Gastrocnemius medialis (tissue), 4 donors: ENCODE data around the gene FYTTD1. TPM values are rescaled to one million over a fixed set of nuclear protein-coding genes. Genes with fewer than 3 reads are reported as not detected.
A peak's percentile ranks its signal among the peaks of the same experiment; 100 is the strongest.

Experiments used
- ATAC-seq, 2 donors: fragments of 150-250 bp; one replicate each; pipeline ENCODE4 v1.9.1; 2016
- DNase-seq, 2 donors: peaks; one replicate each; pipeline ENCODE4 v3.0.0-alpha.2; 2019
- H3K27ac ChIP-seq, 4 donors: fragments of 200-600 bp; sonication (generic); 1 replicate in 1 of 4; 2 replicates in 3 of 4; pipeline ENCODE4 v1.5.1; 2016 to 2018; ENCODE audit warnings: mild to moderate bottlenecking in 2 of 4, moderate library complexity in 1 of 4
- H3K27me3 ChIP-seq, 3 donors: fragments of 200-600 bp; sonication (generic) in 2 of 3; 1 replicate in 1 of 3; 2 replicates in 2 of 3; pipeline versions ENCODE4 v1.5.1 to v1.6.0; 2016 to 2019; ENCODE audit warnings: mild to moderate bottlenecking in 1 of 3, moderate library complexity in 1 of 3
- H3K36me3 ChIP-seq, 2 donors: fragments of 200-600 bp; sonication (generic) in 1 of 2; one replicate each; pipeline ENCODE4 v1.5.1; 2017 to 2018
- H3K4me1 ChIP-seq, 2 donors: fragments of 200-600 bp; sonication (generic) in 1 of 2; one replicate each; pipeline ENCODE4 v1.5.1; 2016 to 2017; ENCODE audit warnings: mild to moderate bottlenecking in 2 of 2
- H3K4me3 ChIP-seq, 4 donors: fragments of 200-600 bp; sonication (generic) in 3 of 4; 1 replicate in 1 of 4; 2 replicates in 3 of 4; pipeline ENCODE4 v1.5.1; 2016 to 2019; ENCODE audit warnings: mild to moderate bottlenecking in 2 of 4
- H3K9me3 ChIP-seq, 3 donors: fragments of 200-600 bp; sonication (generic) in 2 of 3; 1 replicate in 1 of 3; 2 replicates in 2 of 3; pipeline ENCODE4 v1.5.1; 2016 to 2019
- CTCF ChIP-seq, 5 experiments: fragments of 450-650 bp in 3 of 5; fragments of 200-600 bp in 2 of 5; sonication (generic) in 2 of 5; IDR thresholded peaks in 4 of 5; conservative IDR thresholded peaks in 1 of 5; 1 replicate in 4 of 5; 2 replicates in 1 of 5; pipeline ENCODE4 v1.5.1; 2016 to 2019; ENCODE audit warnings: antibody characterized with exemption in 5 of 5, mild to moderate bottlenecking in 3 of 5, moderate library complexity in 3 of 5
- POLR2A ChIP-seq, 2 donors: fragments of 450-650 bp; IDR thresholded peaks; one replicate each; pipeline ENCODE4 v1.6.1; 2017; ENCODE audit warnings: antibody characterized with exemption in 2 of 2, mild to moderate bottlenecking in 2 of 2, moderate library complexity in 2 of 2
- in situ Hi-C, 4 donors: fragments of 200-750 bp; cut with MboI; loops; one replicate each; pipeline versions ENCODE4 v1.15.0 to v1.8.0; 2017; ENCODE audit warnings: low sequenced_read_pairs in 4 of 4
- intact Hi-C: fragments of 100-400 bp; cut with DNase I; formaldehyde crosslinking; loops from one replicate; pipeline ENCODE4 v1.15.1; 2023; ENCODE audit warnings: low total_unique reads
- total RNA-seq, 4 donors: library from RNA; depleted of rRNA; stranded (reverse); fragments of >200 nt; gene quantifications; one replicate each; pipeline versions ENCODE4 v1.1.0 to v1.2.3, GENCODE V29; 2016

The FYTTD1 gene
- total RNA-seq, 4 donors from 2014 or later: 77.7 to 184 (median 111) TPM

DNA sequence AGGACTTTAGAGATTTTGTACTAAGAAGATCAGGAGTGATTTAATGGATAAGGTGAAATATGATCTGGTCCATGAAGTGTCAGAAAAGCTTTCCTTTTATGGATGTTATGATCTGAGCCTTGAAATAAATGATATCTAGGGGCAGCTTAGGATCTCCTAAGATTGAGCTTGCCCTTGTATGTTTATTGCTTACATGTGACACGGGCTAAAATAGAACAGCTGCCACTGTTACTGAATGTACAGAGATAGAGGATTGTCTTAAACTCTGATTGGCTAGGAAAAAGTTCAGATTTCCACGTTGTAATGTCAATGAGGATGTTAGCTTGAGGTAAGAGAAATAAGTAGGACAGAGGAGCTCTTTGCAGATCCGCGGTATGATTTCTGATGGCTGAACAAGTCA, 8.8 kb downstream of the FYTTD1 start:
- DNase-seq (no peak), ATAC-seq (peak; percentile 65 to 78)
- Histone ChIP-seq H3K9me3 (no peaks in the 10 kb centered on the region), H3K27ac (peak overlapping the region; percentile 55 to 99 (median 68)), H3K4me3 (no peak overlapping the region), H3K27me3 (no peaks in the 10 kb centered on the region), H3K36me3 (peaks cover 0 to 47% of the 10 kb centered on the region in 2 donors), H3K4me1 (peaks cover 16 to 41% of the 10 kb centered on the region in 2 donors)
- in situ Hi-C loops: no loop called here
- intact Hi-C loops: loop anchor here (10.0 kb wide), 1 partner anchor 196 kb away; the partner anchor contains the start of gene RPL35A
- TF ChIP-seq POLR2A (IDR thresholded peaks at IDR 0.05): no peak
- TF ChIP-seq CTCF (IDR thresholded peaks at IDR 0.05 in 4 of 5, conservative IDR thresholded peaks at IDR 0.05 in 1 of 5): no peak

- Histone ChIP-seq H3K27ac (no peak overlapping the region), H3K36me3 (peaks cover 0 to 67% of the 10 kb centered on the region in 2 donors), H3K9me3 (no peaks in the 10 kb centered on the region), H3K4me3 (no peak overlapping the region), H3K4me1 (peaks cover 7 to 19% of the 10 kb centered on the region in 2 donors), H3K27me3 (no peaks in the 10 kb centered on the region)
- no peak for DNase-seq
- no peak for ATAC-seq
- TF ChIP-seq CTCF (IDR thresholded peaks at IDR 0.05 in 4 of 5, conservative IDR thresholded peaks at IDR 0.05 in 1 of 5) (no peak), POLR2A (IDR thresholded peaks at IDR 0.05) (no peak)
- intact Hi-C loops (no loop called here), in situ Hi-C loops (no loop called here)
Measured at GRCh38 chr3:197761784-197762183, 12.1 kb downstream of the FYTTD1 start.

- H3K4me3 ChIP-seq: no peak overlapping the region
- TF ChIP-seq POLR2A (IDR thresholded peaks at IDR 0.05) (no peak), CTCF (IDR thresholded peaks at IDR 0.05 in 4 of 5, conservative IDR thresholded peaks at IDR 0.05 in 1 of 5) (no peak)
- in situ Hi-C loops (no loop called here), intact Hi-C loops (no loop called here)
- H3K4me1 ChIP-seq: no peaks in the 10 kb centered on the region
- H3K27me3 ChIP-seq: no peaks in the 10 kb centered on the region
- no peak overlapping the region for H3K27ac ChIP-seq
- H3K36me3 ChIP-seq: peaks cover 5 to 93% of the 10 kb centered on the region in 2 donors
- DNase-seq: no peak
- no peaks in the 10 kb centered on the region for H3K9me3 ChIP-seq
- no peak for ATAC-seq
Measured at GRCh38 chr3:197775317-197775716, 25.6 kb downstream of the FYTTD1 start.

DNA sequence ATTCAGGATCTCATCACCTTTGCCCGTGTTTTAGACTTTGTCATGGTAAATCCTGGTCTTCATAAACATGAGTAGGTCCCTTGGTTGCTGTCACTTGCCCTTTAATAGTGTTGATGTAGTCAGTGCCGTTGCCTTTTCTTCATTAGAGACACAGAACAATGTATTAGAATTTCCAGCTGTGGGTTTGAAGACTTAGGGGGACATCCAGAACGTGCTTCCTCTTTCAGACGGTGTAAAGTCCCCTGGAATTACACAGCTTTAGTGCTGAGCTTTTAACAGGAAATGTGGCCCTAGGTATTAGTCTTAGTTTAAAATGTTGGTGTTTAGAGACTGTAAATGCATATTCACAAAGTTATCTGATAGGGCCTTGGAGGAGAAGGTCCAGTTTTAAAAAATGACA, 32.5 kb downstream of the FYTTD1 start:
- no peaks in the 10 kb centered on the region for H3K27me3 ChIP-seq
- no peak overlapping the region for H3K4me3 ChIP-seq
- in situ Hi-C loops (no loop called here), intact Hi-C loops (no loop called here)
- H3K9me3 ChIP-seq: no peaks in the 10 kb centered on the region
- no peak for ATAC-seq
- peaks cover 2 to 70% of the 10 kb centered on the region in 2 donors for H3K36me3 ChIP-seq
- DNase-seq: no peak
- H3K27ac ChIP-seq: no peak overlapping the region
- H3K4me1 ChIP-seq: no peaks in the 10 kb centered on the region
- TF ChIP-seq CTCF (IDR thresholded peaks at IDR 0.05 in 4 of 5, conservative IDR thresholded peaks at IDR 0.05 in 1 of 5): no peak
- no peak for TF ChIP-seq POLR2A (IDR thresholded peaks at IDR 0.05)

GRCh38 chr3:197784019-197784585, 34.4 kb downstream of the FYTTD1 start:
- TF ChIP-seq POLR2A (IDR thresholded peaks at IDR 0.05): no peak
- no peak for TF ChIP-seq CTCF (IDR thresholded peaks at IDR 0.05 in 4 of 5, conservative IDR thresholded peaks at IDR 0.05 in 1 of 5)
- Histone ChIP-seq H3K9me3 (no peaks in the 10 kb centered on the region), H3K4me1 (no peaks in the 10 kb centered on the region), H3K27me3 (no peaks in the 10 kb centered on the region), H3K36me3 (peaks cover 0 to 52% of the 10 kb centered on the region in 2 donors), H3K27ac (no peak overlapping the region), H3K4me3 (no peak overlapping the region)
- in situ Hi-C loops (no loop called here), intact Hi-C loops (no loop called here)
- DNase-seq (no peak), ATAC-seq (no peak)
